ENCODE results near the gene SPDYE3. TPM values are rescaled to one million over a fixed set of nuclear protein-coding genes. Genes with fewer than 3 reads are reported as not detected.
"Not testable (repeated sequence)": the region's sequence is repeated elsewhere in the genome, so short reads cannot be mapped to it uniquely, and the experiment has no call there.

The SPDYE3 gene
- total RNA-seq, 2 donors from 2014 or later: not detected

GRCh38 chr7:100283147-100283546, 24.4 kb upstream of the SPDYE3 start:
- ATAC-seq (peak; percentile 64 to 87), DNase-seq (peak; percentile 42)
- intact Hi-C loops (cut with DNase I): not testable (repeated sequence)

DNA sequence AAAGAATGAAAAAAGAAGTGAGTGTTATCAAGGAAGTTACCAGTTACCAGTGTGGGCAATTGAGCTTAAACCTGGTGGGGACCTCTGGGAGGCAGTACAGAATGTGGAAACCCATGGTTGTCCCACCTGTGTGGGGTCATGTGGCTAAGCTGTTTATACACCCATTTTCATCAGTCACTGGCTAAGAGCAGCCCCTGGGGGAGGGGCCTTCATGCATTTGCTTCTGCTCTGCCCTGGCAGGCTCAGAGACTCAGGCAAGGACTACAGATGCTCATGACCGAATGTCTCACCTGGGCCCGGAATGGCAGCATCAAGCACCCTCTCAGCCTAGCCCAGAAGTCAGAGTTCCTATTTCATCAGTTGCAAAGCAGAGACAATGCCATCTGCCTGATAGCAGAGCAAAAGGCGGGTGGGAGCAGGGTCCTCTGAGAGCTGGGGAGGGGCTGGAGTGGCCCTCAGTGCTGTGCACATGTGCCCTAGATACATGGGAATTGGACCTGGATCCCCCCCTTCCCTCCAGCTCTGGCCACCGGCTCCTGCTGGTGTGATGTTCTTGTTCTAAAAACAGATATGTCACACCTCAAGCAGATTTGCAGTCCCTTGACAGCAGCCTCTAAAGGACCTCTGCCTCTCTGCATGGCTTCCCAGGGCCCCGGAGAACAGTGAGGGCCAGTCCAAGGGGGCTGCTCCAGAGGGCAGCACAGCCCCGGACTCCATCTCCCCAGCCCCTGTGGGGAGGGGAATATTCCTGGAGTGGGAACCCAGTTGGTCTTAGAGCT, 20.1 kb upstream of the SPDYE3 start:
- DNase-seq; intact Hi-C loops (cut with DNase I): not testable (repeated sequence)
- ATAC-seq: peak; percentile 51 to 54

- DNase-seq; intact Hi-C loops (cut with DNase I); ATAC-seq: not testable (repeated sequence)
Measured at GRCh38 chr7:100288258-100288657, 19.2 kb upstream of the SPDYE3 start.

GRCh38 chr7:100292162-100292561, 15.3 kb upstream of the SPDYE3 start:
- ATAC-seq; intact Hi-C loops (cut with DNase I); DNase-seq: not testable (repeated sequence)

GRCh38 chr7:100295269-100295668, 12.2 kb upstream of the SPDYE3 start:
- intact Hi-C loops (cut with DNase I); ATAC-seq; DNase-seq: not testable (repeated sequence)

- DNase-seq; intact Hi-C loops (cut with DNase I); ATAC-seq: not testable (repeated sequence)
Measured at GRCh38 chr7:100297852-100298631, 9.5 kb upstream of the SPDYE3 start.

- intact Hi-C loops (cut with DNase I); ATAC-seq: not testable (repeated sequence)
Measured at GRCh38 chr7:100298632-100298895, 8.9 kb upstream of the SPDYE3 start.

GRCh38 chr7:100304526-100304925, 3.0 kb upstream of the SPDYE3 start:
- ATAC-seq, DNase-seq: not testable (repeated sequence)

More at GRCh38 chr7:100298632-100298895, 8.9 kb upstream of the SPDYE3 start:
- not testable (repeated sequence) for DNase-seq

DNA sequence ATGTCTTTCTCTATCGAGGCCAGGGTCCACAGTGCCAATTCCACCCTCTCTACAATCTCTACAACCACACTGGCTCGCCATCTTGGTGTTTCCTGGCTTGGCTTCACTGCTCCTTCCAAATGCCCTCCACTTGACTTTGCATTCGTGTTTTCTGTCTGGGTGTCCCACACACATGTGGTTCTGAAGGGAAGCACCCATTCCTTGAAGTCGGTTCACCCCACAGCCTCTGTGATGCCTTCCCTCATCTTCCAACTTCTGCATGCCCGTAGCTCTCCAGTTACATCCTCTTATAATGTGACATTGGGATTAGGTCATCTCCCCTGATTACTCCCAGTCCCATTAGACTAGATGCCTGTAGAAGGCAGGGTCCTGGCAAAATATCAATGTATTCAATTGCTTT, 10.8 kb downstream of the SPDYE3 start:
- ATAC-seq; DNase-seq; intact Hi-C loops (cut with DNase I): not testable (repeated sequence)

More at GRCh38 chr7:100304526-100304925, 3.0 kb upstream of the SPDYE3 start:
- intact Hi-C loops (cut with DNase I): not testable (repeated sequence)

DNA sequence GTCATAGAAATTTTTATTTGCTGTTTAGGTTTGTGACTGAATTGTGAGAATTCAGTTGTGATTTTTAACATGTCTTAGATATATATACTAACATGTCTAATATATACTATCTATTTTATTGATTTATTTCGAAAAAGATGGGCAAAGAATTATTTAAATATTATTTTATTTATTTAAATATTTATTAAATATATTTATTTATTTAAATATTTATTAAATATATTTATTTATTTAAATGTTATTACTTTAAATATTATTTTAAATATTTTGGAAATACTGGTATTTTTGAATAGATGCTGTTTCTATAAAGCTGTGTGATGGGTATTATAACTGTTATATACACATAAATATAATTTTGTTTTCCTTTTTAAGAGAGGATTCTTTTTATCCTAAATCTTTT, 14.1 kb downstream of the SPDYE3 start:
- DNase-seq; intact Hi-C loops (cut with DNase I); ATAC-seq: not testable (repeated sequence)

- DNase-seq; ATAC-seq; intact Hi-C loops (cut with DNase I): not testable (repeated sequence)
Measured at GRCh38 chr7:100324194-100324593, 16.7 kb downstream of the SPDYE3 start.

- ATAC-seq; DNase-seq; intact Hi-C loops (cut with DNase I): not testable (repeated sequence)
Measured at GRCh38 chr7:100325671-100326070, 18.2 kb downstream of the SPDYE3 start.

DNA sequence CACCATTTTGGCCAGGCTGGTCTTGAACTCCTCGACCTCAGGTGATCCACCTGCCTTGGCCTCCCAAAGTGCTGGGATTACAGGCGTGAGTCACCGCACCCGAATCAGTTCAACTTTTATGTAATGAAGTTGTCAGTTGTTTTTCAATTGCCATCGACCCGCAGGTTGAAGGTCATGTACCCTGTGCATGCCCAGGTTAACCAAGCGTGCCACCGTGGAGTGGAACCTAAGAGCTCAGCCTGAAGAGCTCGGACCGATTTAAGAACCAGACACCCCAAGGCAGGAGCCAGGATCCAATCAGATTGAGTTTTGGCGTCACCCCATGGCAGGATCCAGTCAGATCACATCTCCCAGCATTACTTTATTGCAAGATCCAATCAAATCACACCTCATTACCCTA, 19.4 kb downstream of the SPDYE3 start:
- DNase-seq; intact Hi-C loops (cut with DNase I); ATAC-seq: not testable (repeated sequence)

DNA sequence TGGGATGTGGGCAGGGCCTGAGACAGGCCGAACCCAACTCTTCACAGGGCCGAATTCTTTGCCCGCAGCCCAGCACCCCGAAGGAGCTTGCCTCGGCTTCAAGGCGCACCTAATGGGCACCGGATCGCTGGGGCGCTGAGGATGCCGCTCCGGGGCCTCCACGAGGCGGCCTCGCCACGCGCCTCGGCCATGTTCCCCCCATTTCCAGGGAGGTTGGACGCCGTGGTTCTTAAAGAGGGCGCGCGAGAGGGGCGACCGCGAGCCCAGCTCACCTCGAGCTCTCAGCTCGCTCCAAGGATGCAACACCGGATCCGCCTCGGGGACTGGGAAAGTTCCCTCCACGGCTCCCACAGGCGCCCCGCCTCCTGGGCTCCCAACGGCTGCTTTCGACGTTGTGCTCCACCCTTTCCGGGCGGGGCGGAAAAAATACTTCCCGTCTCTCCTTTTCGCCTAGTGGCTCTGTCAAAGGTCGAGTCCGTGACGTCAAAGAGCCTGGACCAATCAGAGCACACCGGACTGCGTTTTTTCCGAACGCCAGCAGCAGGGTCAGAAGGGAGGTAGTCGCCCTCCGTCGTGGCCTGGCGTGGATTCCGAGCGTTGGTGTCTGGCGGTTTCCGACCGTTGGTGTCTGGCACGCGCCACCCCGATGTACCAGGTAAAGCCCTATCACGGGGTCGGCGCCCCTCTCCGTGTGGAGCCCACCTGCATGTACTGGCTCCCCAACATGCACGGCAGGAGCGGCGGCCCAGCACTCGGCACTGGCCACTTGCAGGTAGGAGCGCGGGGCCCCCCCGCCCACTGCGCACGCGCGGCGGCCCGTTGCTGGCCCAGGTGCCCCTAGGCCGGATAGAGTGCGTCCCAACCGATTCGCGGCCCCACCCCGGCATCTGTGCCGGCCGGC, 28.3 kb downstream of the SPDYE3 start:
- intact Hi-C loops (cut with DNase I): not testable (repeated sequence)
- DNase-seq (peak; percentile 95), ATAC-seq (peak; percentile 99)

- ATAC-seq; DNase-seq; intact Hi-C loops (cut with DNase I): not testable (repeated sequence)
Measured at GRCh38 chr7:100338083-100338696, 30.7 kb downstream of the SPDYE3 start.

DNA sequence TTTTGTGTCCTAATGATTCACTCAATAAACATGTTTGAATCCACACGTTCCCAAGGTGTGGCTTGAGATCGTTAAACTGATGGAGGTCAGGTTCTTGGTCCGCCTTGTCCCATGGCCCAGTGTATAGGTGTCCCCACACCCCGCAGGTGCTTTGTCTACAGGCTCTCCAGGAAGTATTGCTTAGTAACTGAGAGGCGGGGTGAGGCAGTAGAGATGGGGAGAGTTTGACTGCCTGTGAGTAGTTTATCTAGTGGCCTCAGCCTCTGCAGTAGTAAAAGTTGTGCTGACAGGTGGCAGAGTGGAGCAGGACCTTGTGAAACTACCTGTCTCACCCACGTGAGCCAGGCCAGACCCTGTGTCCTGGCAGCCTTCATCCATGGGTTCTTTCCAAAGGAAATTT, 33.8 kb downstream of the SPDYE3 start:
- intact Hi-C loops (cut with DNase I); ATAC-seq: not testable (repeated sequence)

DNA sequence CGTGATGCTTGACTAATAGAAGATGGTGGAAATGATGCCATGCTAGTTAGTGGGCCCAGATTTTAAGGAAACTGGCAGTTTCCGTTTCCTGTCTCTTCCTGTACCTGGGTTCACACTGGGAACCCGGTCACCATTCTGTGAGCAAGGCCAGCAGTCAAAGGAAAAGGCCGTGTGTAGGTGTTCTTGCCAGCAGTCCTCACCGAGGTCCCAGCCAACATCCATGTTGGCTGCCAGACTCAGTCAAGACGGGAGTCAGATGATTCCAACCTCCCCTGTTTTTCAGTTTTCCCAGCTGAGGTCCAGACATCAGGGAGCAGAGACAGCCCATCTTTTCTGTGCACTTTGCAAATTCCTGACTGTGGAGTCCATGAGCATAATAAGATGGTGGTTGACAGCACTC, 35.3 kb downstream of the SPDYE3 start:
- DNase-seq (no peak), ATAC-seq (peak in 1 of 2 donors; percentile 58)
- intact Hi-C loops (cut with DNase I): no loop called here

More for the DNA sequence above, 33.8 kb downstream of the SPDYE3 start:
- DNase-seq: not testable (repeated sequence)

GRCh38 chr7:100344124-100344559, 36.6 kb downstream of the SPDYE3 start:
- DNase-seq; ATAC-seq; intact Hi-C loops (cut with DNase I): not testable (repeated sequence)
